Endothelial cell of umbilical vein (primary cell): ENCODE results near the gene PPP3CA.

ENCODE experiments used
- POLR2A ChIP-seq: IDR thresholded peaks from 2 replicates; pipeline ENCODE4 v1.6.1; 2012; ENCODE audit warnings: low read depth, mild to moderate bottlenecking, control low read depth, low read length
- TF ChIP-seq, protein P1 (sequence below), 2 donors: IDR thresholded peaks; 1 replicate in 1 of 2; 2 replicates in 1 of 2; pipeline ENCODE4 v1.5.1; 2011; ENCODE audit warnings: low read length in 2 of 2, mild to moderate bottlenecking in 2 of 2, moderate library complexity in 2 of 2, control low read depth in 1 of 2, inconsistent platforms in 1 of 2, low read depth in 1 of 2; ENCODE audit not compliant: insufficient read depth in 1 of 2; ENCODE audit errors: extremely low read depth in 1 of 2
- TF ChIP-seq, protein P2 (sequence below): IDR thresholded peaks from 2 replicates; pipeline ENCODE4 v1.6.1; 2011; ENCODE audit not compliant: insufficient read depth, insufficient read length

DNA sequence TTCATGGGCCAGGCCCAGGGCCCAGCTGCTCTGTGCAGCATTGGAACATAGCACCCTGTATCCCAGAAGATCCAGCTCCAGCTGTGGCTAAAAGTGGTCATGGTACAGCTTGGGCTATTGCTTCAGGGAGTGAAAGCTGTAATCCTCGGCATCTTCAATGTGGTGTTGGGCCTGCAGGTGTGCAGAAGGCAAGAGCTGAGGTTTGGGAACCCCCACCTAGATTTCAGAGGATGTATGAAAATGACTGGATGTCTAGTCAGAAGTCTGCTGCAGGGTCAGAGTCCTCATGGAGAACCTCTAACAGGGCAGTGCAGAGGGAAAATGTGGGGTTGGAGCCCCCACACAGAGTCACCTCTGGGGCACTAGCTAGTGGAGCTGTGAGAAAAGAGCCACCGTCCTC, 341.7 kb downstream of the PPP3CA start:
- TF ChIP-seq, protein P1, sequence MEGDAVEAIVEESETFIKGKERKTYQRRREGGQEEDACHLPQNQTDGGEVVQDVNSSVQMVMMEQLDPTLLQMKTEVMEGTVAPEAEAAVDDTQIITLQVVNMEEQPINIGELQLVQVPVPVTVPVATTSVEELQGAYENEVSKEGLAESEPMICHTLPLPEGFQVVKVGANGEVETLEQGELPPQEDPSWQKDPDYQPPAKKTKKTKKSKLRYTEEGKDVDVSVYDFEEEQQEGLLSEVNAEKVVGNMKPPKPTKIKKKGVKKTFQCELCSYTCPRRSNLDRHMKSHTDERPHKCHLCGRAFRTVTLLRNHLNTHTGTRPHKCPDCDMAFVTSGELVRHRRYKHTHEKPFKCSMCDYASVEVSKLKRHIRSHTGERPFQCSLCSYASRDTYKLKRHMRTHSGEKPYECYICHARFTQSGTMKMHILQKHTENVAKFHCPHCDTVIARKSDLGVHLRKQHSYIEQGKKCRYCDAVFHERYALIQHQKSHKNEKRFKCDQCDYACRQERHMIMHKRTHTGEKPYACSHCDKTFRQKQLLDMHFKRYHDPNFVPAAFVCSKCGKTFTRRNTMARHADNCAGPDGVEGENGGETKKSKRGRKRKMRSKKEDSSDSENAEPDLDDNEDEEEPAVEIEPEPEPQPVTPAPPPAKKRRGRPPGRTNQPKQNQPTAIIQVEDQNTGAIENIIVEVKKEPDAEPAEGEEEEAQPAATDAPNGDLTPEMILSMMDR (IDR thresholded peaks at IDR 0.05; ENCODE audit: extremely low read depth in 1 of 2, insufficient read depth in 1 of 2, low read depth in 1 of 2, low read length in 2 of 2), result no peak
- TF ChIP-seq, protein P2, sequence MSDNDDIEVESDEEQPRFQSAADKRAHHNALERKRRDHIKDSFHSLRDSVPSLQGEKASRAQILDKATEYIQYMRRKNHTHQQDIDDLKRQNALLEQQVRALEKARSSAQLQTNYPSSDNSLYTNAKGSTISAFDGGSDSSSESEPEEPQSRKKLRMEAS, result no peak
- TF ChIP-seq POLR2A, result no peak
